Endodermal cell (in vitro differentiated cells): ENCODE results near the gene GSPT1. TPM values are rescaled to one million over a fixed set of nuclear protein-coding genes. Genes with fewer than 3 reads are reported as not detected.

Source experiments
- DNase-seq: peaks from one replicate; pipeline ENCODE4 v3.0.0-alpha.2; 2017
- H3K27ac ChIP-seq: 2 replicates; pipeline ENCODE4 v1.5.1; 2013; ENCODE audit warnings: mild to moderate bottlenecking, low read depth, low read length, moderate library complexity
- H3K27me3 ChIP-seq: 2 replicates; pipeline ENCODE4 v1.6.1; 2013; ENCODE audit warnings: mild to moderate bottlenecking, low read length, moderate library complexity; ENCODE audit not compliant: insufficient read depth, control insufficient read depth, poor library complexity, severe bottlenecking
- H3K36me3 ChIP-seq: 2 replicates; pipeline ENCODE4 v1.7.0; 2013; ENCODE audit warnings: mild to moderate bottlenecking, low read length, moderate library complexity; ENCODE audit not compliant: control insufficient read depth, insufficient read depth
- H3K4me1 ChIP-seq: one replicate; pipeline ENCODE4 v1.7.0; 2013; ENCODE audit warnings: low read length; ENCODE audit not compliant: control insufficient read depth, insufficient read depth
- H3K4me3 ChIP-seq: 2 replicates; pipeline ENCODE4 v1.5.1; 2013; ENCODE audit warnings: mild to moderate bottlenecking, low read length, moderate library complexity
- H3K9ac ChIP-seq: 2 replicates; pipeline ENCODE4 v1.6.1; 2013; ENCODE audit warnings: mild to moderate bottlenecking, low read length, moderate library complexity; ENCODE audit not compliant: poor library complexity, severe bottlenecking; ENCODE audit errors: extremely low read depth
- H3K9me3 ChIP-seq: 2 replicates; pipeline ENCODE4 v1.6.1; 2013; ENCODE audit warnings: mild to moderate bottlenecking, low read length, moderate library complexity; ENCODE audit not compliant: control insufficient read depth
- H3K27ac Mint-ChIP-seq: 2 replicates; pipeline ENCODE4 v1.8.0; 2020; ENCODE audit warnings: mixed read lengths
- H3K27me3 Mint-ChIP-seq: 2 replicates; pipeline ENCODE4 v1.8.0; 2021; ENCODE audit warnings: mild to moderate bottlenecking, mixed read lengths; ENCODE audit not compliant: insufficient read depth
- H3K36me3 Mint-ChIP-seq: 2 replicates; pipeline ENCODE4 v1.8.0; 2020; ENCODE audit warnings: low read depth, mixed read lengths
- H3K4me1 Mint-ChIP-seq: 2 replicates; pipeline ENCODE4 v1.8.0; 2020; ENCODE audit warnings: mixed read lengths
- H3K4me3 Mint-ChIP-seq: 2 replicates; pipeline ENCODE4 v1.8.0; 2020; ENCODE audit warnings: mild to moderate bottlenecking, moderate library complexity, mixed read lengths
- H3K9me3 Mint-ChIP-seq: 2 replicates; pipeline ENCODE4 v1.8.0; 2020; ENCODE audit warnings: mild to moderate bottlenecking, mixed read lengths
- CTCF ChIP-seq: fragments of 200-600 bp; sonication (generic); conservative IDR thresholded peaks from 2 replicates; pipeline ENCODE4 v1.5.0; 2021; ENCODE audit warnings: antibody characterized with exemption, mild to moderate bottlenecking
- WGBS, 2 experiments: methylation state at CpG; one replicate each; pipeline versions ENCODE4 v1.1.5 to v1.1.7; 2013; ENCODE audit warnings: missing lambda C conversion rate in 2 of 2, mixed read lengths in 1 of 2; ENCODE audit not compliant: insufficient coverage in 1 of 2, insufficient read length in 1 of 2; 5-methylcytosine and 5-hydroxymethylcytosine counted together
- total RNA-seq, 2 donors: library from RNA; stranded (reverse); fragmentation: NEBNext Ultra II Directional in 1 of 2; extraction: Animal tissue kit (Norgen Biotek cat#: 25700) in 1 of 2; gene quantifications; 2 replicates in 1 of 2; 3 replicates in 1 of 2; pipeline ENCODE4 v1.2.1, GENCODE V29; 2021

The GSPT1 gene
- total RNA-seq, 2 donors from 2014 or later, result 110 to 115 TPM

- Mint-ChIP-seq H3K4me3 (no peak overlapping the region), H3K36me3 (peaks cover 49% of the 10 kb centered on the region), H3K9me3 (no peaks in the 10 kb centered on the region), H3K27ac (peak overlapping the region; percentile 89), H3K4me1 (peaks cover 12% of the 10 kb centered on the region), H3K27me3 (no peaks in the 10 kb centered on the region)
- no peaks in the 10 kb centered on the region for H3K27me3 ChIP-seq
- H3K9ac ChIP-seq, result no peak overlapping the region
- peaks cover 52% of the 10 kb centered on the region for H3K36me3 ChIP-seq
- no peak for TF ChIP-seq CTCF
- H3K4me3 ChIP-seq, result no peak overlapping the region
- no peaks in the 10 kb centered on the region for H3K4me1 ChIP-seq
- no peaks in the 10 kb centered on the region for H3K9me3 ChIP-seq
- peak overlapping the region; percentile 49 for H3K27ac ChIP-seq
- WGBS, 2 experiments, result 81 to 89% methylated on average over 6 to 9 of the region's 9 CpGs
- peak; percentile 64 for DNase-seq
Measured at GRCh38 chr16:11835891-11836649, 79.7 kb downstream of the GSPT1 start.

GRCh38 chr16:11835309-11835708 lies 80.4 kb downstream of the GSPT1 start:
- Mint-ChIP-seq H3K27ac (no peak overlapping the region), H3K4me3 (no peak overlapping the region), H3K4me1 (peaks cover 12% of the 10 kb centered on the region), H3K9me3 (no peaks in the 10 kb centered on the region), H3K27me3 (no peaks in the 10 kb centered on the region), H3K36me3 (peaks cover 43% of the 10 kb centered on the region)
- Histone ChIP-seq H3K27ac (no peak overlapping the region), H3K36me3 (peaks cover 44% of the 10 kb centered on the region), H3K4me3 (no peak overlapping the region), H3K9ac (no peak overlapping the region), H3K4me1 (no peaks in the 10 kb centered on the region), H3K27me3 (no peaks in the 10 kb centered on the region), H3K9me3 (no peaks in the 10 kb centered on the region)
- 82 to 98% methylated on average over 2 to 4 of the region's 4 CpGs for WGBS, 2 experiments
- DNase-seq, result no peak
- no peak for TF ChIP-seq CTCF

- Histone ChIP-seq H3K9me3 (no peaks in the 10 kb centered on the region), H3K4me1 (no peaks in the 10 kb centered on the region), H3K4me3 (no peak overlapping the region), H3K36me3 (peaks cover 32% of the 10 kb centered on the region), H3K9ac (no peak overlapping the region), H3K27me3 (no peaks in the 10 kb centered on the region), H3K27ac (no peak overlapping the region)
- H3K9me3 Mint-ChIP-seq, result no peaks in the 10 kb centered on the region
- H3K27me3 Mint-ChIP-seq, result no peaks in the 10 kb centered on the region
- no peak overlapping the region for H3K4me3 Mint-ChIP-seq
- no peak for TF ChIP-seq CTCF
- H3K4me1 Mint-ChIP-seq, result peaks cover 12% of the 10 kb centered on the region
- peaks cover 31% of the 10 kb centered on the region for H3K36me3 Mint-ChIP-seq
- 87 to 94% methylated on average over 3 to 6 of the region's 6 CpGs for WGBS, 2 experiments
- no peak overlapping the region for H3K27ac Mint-ChIP-seq
- no peak for DNase-seq
Measured at GRCh38 chr16:11833951-11834695, 81.6 kb downstream of the GSPT1 start.
